Uterus (tissue), 4 donors: ENCODE data around the gene GABARAPL1. TPM values are rescaled to one million over a fixed set of nuclear protein-coding genes. Genes with fewer than 3 reads are reported as not detected.

Experiments used
- DNase-seq, 2 donors: peaks; one replicate each; pipeline ENCODE4 v3.0.0-alpha.2; 2019 to 2020
- H3K27ac ChIP-seq, 2 donors: fragments of 200-600 bp; sonication (generic); 1 replicate in 1 of 2; 2 replicates in 1 of 2; pipeline ENCODE4 v1.5.1; 2016 to 2018
- H3K27me3 ChIP-seq, 2 donors: fragments of 200-600 bp; sonication (generic); one replicate each; pipeline ENCODE4 v1.5.1; 2018 to 2019; ENCODE audit warnings: control low read depth in 1 of 2
- H3K36me3 ChIP-seq, 2 donors: fragments of 200-600 bp; sonication (generic); one replicate each; pipeline ENCODE4 v1.5.1; 2019; ENCODE audit warnings: control low read depth in 1 of 2
- H3K4me1 ChIP-seq, 2 donors: fragments of 200-600 bp; sonication (generic); one replicate each; pipeline ENCODE4 v1.5.1; 2018 to 2019; ENCODE audit warnings: control low read depth in 1 of 2
- H3K4me3 ChIP-seq, 2 donors: fragments of 200-600 bp; sonication (generic); 1 replicate in 1 of 2; 2 replicates in 1 of 2; pipeline ENCODE4 v1.5.1; 2018 to 2019; ENCODE audit warnings: mild to moderate bottlenecking in 1 of 2
- H3K9me3 ChIP-seq, 2 donors: fragments of 200-600 bp; sonication (generic); one replicate each; pipeline ENCODE4 v1.5.1; 2019; ENCODE audit warnings: control low read depth in 1 of 2
- CTCF ChIP-seq, 4 experiments: fragments of 200-600 bp in 2 of 4; fragments of 450-650 bp in 2 of 4; sonication (generic) in 2 of 4; IDR thresholded peaks; one replicate each; pipeline ENCODE4 v1.5.1; 2016 to 2019; ENCODE audit warnings: antibody characterized with exemption in 4 of 4, mild to moderate bottlenecking in 2 of 4, moderate library complexity in 1 of 4
- POLR2A ChIP-seq, 2 donors: fragments of 450-650 bp; IDR thresholded peaks; one replicate each; pipeline ENCODE4 v1.6.1; 2016; ENCODE audit warnings: antibody characterized with exemption in 2 of 2, mild to moderate bottlenecking in 1 of 2, moderate library complexity in 1 of 2
- intact Hi-C: fragments of 100-400 bp; cut with DNase I; formaldehyde crosslinking; loops from one replicate; pipeline ENCODE4 v1.15.1; 2023; ENCODE audit warnings: low total_unique reads
- total RNA-seq, 4 donors: library from RNA; depleted of rRNA in 3 of 4; stranded (reverse); fragments of >200 nt in 3 of 4; gene quantifications; one replicate each; pipeline versions ENCODE4 v1.1.0 to v1.2.4, GENCODE V29; 2014 to 2023
- donor health status: DM: yes; HTN: yes; CAD: no.

Gene GABARAPL1
- total RNA-seq, 4 donors from 2014 or later: 42.9 to 216 (median 62.7) TPM

DNA sequence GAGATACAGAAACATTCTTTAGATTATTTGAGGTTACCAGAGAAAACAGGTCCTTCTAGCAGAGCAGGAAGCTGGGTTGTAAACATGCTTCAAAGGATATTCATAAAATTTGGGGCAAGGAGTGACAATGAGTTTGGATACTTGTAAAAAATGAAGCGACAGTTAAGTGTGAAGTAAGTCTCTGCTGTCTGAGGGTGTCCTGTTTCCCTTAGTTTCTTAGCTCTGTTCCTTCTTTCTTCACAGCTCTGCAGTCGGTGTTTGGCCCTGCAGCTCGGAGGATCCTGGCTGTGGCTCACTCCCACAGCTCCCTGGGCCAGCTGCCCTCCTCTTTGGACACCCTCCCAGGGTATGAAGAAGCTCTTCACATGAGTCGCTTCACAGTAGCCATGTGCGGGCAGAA lies 23.0 kb upstream of the GABARAPL1 start:
- Histone ChIP-seq H3K4me3 (no peak overlapping the region), H3K27me3 (no peaks in the 10 kb centered on the region), H3K4me1 (no peaks in the 10 kb centered on the region), H3K9me3 (no peaks in the 10 kb centered on the region), H3K27ac (no peak overlapping the region), H3K36me3 (no peaks in the 10 kb centered on the region)
- intact Hi-C loops: no loop called here
- TF ChIP-seq CTCF (IDR thresholded peaks at IDR 0.05): no peak
- no peak for TF ChIP-seq POLR2A (IDR thresholded peaks at IDR 0.05)
- peak in 1 of 2 donors; percentile 44 for DNase-seq

- no peaks in the 10 kb centered on the region for H3K36me3 ChIP-seq
- TF ChIP-seq CTCF (IDR thresholded peaks at IDR 0.05) (peak; percentile 50 to 76 (median 69)), POLR2A (IDR thresholded peaks at IDR 0.05) (no peak)
- H3K9me3 ChIP-seq: no peaks in the 10 kb centered on the region
- no peak overlapping the region for H3K27ac ChIP-seq
- H3K27me3 ChIP-seq: no peaks in the 10 kb centered on the region
- H3K4me1 ChIP-seq: no peaks in the 10 kb centered on the region
- DNase-seq: peak; percentile 36 to 37
- no peak overlapping the region for H3K4me3 ChIP-seq
- intact Hi-C loops: no loop called here
Observed at GRCh38 chr12:10190558-10191388, 21.9 kb upstream of the GABARAPL1 start.

DNA sequence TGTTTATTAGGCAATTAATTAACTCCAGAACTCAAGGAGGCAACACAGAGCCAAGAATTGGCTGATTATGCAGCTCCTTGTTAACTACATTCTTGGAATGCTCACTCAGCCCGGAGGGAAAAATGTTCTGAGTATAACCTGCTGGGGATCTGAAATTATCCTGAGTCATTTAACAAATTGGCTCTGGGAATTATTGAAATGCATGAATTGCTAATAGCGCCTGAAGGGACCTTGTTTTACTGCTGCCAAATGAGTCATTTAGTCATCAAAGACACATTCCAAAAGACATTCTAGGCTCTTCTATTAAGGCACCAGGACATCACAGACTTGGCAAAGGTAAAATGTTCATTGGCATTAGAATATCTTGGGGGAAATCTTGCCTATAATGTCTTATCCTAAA lies 20.8 kb upstream of the GABARAPL1 start:
- Histone ChIP-seq H3K27me3 (no peaks in the 10 kb centered on the region), H3K9me3 (no peaks in the 10 kb centered on the region), H3K36me3 (no peaks in the 10 kb centered on the region), H3K4me3 (no peak overlapping the region), H3K4me1 (no peaks in the 10 kb centered on the region), H3K27ac (no peak overlapping the region)
- intact Hi-C loops: no loop called here
- TF ChIP-seq CTCF (IDR thresholded peaks at IDR 0.05): no peak
- TF ChIP-seq POLR2A (IDR thresholded peaks at IDR 0.05): no peak
- DNase-seq: no peak

DNA sequence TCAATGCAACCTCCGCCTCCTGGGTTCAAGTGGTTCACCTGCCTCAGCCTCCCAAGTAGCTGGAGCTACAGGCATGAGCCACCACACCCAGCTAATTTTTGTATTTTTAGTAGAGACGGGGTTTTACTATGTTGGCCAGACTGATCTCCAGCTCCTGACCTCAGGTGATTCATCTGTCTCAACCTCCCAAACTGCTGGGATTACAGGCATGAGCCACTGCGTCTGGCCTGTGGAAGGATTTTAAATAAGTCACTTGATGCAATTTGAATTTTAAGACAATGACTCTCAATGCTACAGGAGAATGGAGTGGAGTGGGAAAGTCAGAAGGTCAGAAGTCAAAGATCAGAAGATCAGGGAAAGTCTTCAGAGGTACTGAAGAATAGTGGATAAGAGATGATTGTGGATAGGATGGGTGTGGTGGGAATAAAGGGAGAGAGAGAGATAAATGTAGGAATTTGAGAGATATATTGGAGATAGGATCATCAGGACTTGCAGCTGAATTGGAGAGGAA lies 18.5 kb upstream of the GABARAPL1 start:
- H3K4me1 ChIP-seq: no peaks in the 10 kb centered on the region
- H3K36me3 ChIP-seq: no peaks in the 10 kb centered on the region
- no peak overlapping the region for H3K27ac ChIP-seq
- H3K27me3 ChIP-seq: no peaks in the 10 kb centered on the region
- no peaks in the 10 kb centered on the region for H3K9me3 ChIP-seq
- no peak overlapping the region for H3K4me3 ChIP-seq
- TF ChIP-seq CTCF (IDR thresholded peaks at IDR 0.05): no peak
- TF ChIP-seq POLR2A (IDR thresholded peaks at IDR 0.05): no peak
- intact Hi-C loops: no loop called here
- no peak for DNase-seq

- Histone ChIP-seq H3K27me3 (no peaks in the 10 kb centered on the region), H3K36me3 (no peaks in the 10 kb centered on the region), H3K4me1 (no peaks in the 10 kb centered on the region), H3K27ac (no peak overlapping the region), H3K9me3 (no peaks in the 10 kb centered on the region), H3K4me3 (no peak overlapping the region)
- no peak for DNase-seq
- no peak for TF ChIP-seq POLR2A (IDR thresholded peaks at IDR 0.05)
- TF ChIP-seq CTCF (IDR thresholded peaks at IDR 0.05): no peak
- intact Hi-C loops: no loop called here
Observed at GRCh38 chr12:10196210-10196609, 16.5 kb upstream of the GABARAPL1 start.
